NCI-H2227 treated with DMSO at 0.1 percent for 48 hours (cell line): ENCODE data around the gene HERPUD2.
A peak's percentile ranks its signal among the peaks of the same experiment; 100 is the strongest.

Experiments used
- DNase-seq: peaks from one replicate; lab custom pipeline; 2025; lab: John Stamatoyannopoulos, UW

The HERPUD2 gene

GRCh38 chr7:35694784-35695472, at the start of gene HERPUD2:
Gene HERPUD2 (minus strand): TSS chr7:35695135. CDS start chr7:35694330, 805 bp downstream.
- peak; percentile 81 for DNase-seq

- no peak for DNase-seq
Measured at GRCh38 chr7:35738889-35739288, 44.0 kb upstream of the HERPUD2 start.

- DNase-seq, result no peak
Measured at GRCh38 chr7:35736725-35737124, 41.8 kb upstream of the HERPUD2 start.

- no peak for DNase-seq
Measured at GRCh38 chr7:35735396-35735795, 40.5 kb upstream of the HERPUD2 start.

GRCh38 chr7:35734001-35734483, 39.1 kb upstream of the HERPUD2 start:
- no peak for DNase-seq

GRCh38 chr7:35731349-35731748, 36.4 kb upstream of the HERPUD2 start:
- DNase-seq, result no peak

- no peak for DNase-seq
Measured at GRCh38 chr7:35729061-35729783, 34.3 kb upstream of the HERPUD2 start.

GRCh38 chr7:35728412-35729060, 33.6 kb upstream of the HERPUD2 start:
- no peak for DNase-seq

- no peak for DNase-seq
Measured at GRCh38 chr7:35727571-35727970, 32.6 kb upstream of the HERPUD2 start.

- no peak for DNase-seq
Measured at GRCh38 chr7:35726654-35727053, 31.7 kb upstream of the HERPUD2 start.

GRCh38 chr7:35725280-35725680, 30.3 kb upstream of the HERPUD2 start:
- no peak for DNase-seq

- DNase-seq, result no peak
Measured at GRCh38 chr7:35723011-35723410, 28.1 kb upstream of the HERPUD2 start.

GRCh38 chr7:35722054-35722849, 27.3 kb upstream of the HERPUD2 start:
- no peak for DNase-seq

- no peak for DNase-seq
Measured at GRCh38 chr7:35721288-35721687, 26.4 kb upstream of the HERPUD2 start.

GRCh38 chr7:35720849-35721248, 25.9 kb upstream of the HERPUD2 start:
- DNase-seq, result no peak

- no peak for DNase-seq
Measured at GRCh38 chr7:35720032-35720431, 25.1 kb upstream of the HERPUD2 start.

GRCh38 chr7:35718047-35718446, 23.1 kb upstream of the HERPUD2 start:
- no peak for DNase-seq

GRCh38 chr7:35717516-35717915, 22.6 kb upstream of the HERPUD2 start:
- DNase-seq, result no peak

GRCh38 chr7:35717013-35717412, 22.1 kb upstream of the HERPUD2 start:
- no peak for DNase-seq

GRCh38 chr7:35716038-35716803, 21.3 kb upstream of the HERPUD2 start:
- DNase-seq, result no peak

GRCh38 chr7:35714862-35715261, 19.9 kb upstream of the HERPUD2 start:
- no peak for DNase-seq
